Fibroblast of gingiva (primary cell): ENCODE results near the gene FOXF2.
"Not testable (repeated sequence)": the region's sequence is repeated elsewhere in the genome, so short reads cannot be mapped to it uniquely, and the experiment has no call there.

ENCODE experiments used
- DNase-seq: peaks from one replicate; pipeline ENCODE4 v3.0.0-alpha.2; 2011; ENCODE audit warnings: low read depth

FOXF2 gene

DNA sequence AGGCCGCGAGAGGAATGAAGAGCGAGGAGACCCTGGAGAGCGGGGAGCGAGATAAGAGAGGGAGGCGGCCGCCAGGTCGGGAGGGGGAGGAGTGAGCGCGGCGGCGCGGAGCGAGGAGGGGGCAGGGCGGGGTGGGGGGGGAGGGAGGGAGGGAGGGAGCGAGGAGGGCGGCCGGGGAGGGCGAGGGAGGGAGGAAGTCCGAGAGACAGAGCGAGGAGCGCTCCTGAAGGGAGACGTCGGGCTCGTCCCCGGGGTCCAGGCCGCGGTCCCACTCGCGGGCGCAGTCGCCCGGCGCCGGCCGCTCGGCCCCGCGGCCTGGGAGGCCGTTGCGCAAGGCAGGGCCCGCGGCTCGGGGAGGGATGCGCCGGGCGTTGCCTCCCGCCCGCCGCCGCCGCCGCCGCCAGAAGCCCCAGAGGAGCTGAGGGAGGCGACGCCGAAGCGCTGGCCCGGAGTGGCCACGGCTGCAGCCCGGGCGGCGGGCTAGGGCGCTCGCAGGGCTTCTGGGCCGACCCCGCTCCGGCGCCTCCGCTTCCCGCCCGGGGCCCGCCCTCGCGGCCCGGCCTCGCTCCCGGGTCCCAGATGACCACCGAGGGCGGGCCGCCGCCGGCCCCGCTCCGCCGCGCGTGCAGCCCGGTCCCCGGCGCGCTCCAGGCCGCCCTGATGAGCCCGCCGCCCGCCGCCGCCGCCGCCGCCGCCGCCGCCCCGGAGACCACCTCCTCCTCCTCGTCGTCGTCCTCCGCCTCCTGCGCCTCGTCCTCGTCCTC, at the start of gene FOXF2:
Gene FOXF2, plus strand, starts transcription at position 208 of the 764 bp plus-strand sequence. Its CDS starts 372 bp downstream, at position 580.
- peak; percentile 87 for DNase-seq

DNA sequence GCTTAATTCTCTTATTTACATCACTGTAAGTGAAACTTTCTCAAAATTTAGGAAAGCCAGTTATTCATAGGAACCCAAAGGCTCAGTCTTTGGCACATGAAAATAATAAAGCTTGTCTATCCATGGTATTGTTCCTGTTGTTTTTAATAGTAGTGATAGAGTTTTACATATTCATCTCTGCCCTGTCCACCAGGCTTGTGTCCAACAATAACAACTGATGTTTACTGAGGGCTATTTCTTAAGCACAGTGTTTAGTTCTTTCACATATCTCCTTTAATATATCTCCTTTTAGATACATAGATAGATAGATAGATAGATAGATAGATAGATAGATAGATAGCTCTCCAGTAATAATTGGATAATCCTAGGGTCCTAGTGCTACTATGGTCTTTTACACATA, 43.3 kb upstream of the FOXF2 start:
- peak; percentile 67 for DNase-seq

GRCh38 chr6:1346558-1347091, 42.8 kb upstream of the FOXF2 start:
- DNase-seq = no peak

DNA sequence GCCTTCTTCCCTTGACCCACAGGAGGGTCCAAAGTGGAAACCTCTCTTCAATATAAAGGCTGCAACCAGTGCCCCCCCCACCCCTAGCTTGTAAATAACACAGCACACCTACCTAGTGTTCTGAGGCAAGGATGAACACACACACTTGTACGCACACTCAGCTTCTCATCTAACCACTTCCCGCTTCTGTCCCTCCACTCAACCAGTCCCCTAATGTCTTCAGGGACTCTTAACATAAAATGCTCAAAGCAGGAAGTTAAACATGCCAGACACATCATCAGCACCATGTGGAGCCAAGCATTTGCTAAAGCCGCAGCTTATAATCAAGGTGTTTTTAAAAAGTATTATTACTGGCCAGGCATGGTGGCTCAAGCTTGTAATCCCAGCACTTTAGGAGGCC, 42.2 kb upstream of the FOXF2 start:
- DNase-seq = no peak

GRCh38 chr6:1348675-1349074, 40.7 kb upstream of the FOXF2 start:
- peak; percentile 80 for DNase-seq

DNA sequence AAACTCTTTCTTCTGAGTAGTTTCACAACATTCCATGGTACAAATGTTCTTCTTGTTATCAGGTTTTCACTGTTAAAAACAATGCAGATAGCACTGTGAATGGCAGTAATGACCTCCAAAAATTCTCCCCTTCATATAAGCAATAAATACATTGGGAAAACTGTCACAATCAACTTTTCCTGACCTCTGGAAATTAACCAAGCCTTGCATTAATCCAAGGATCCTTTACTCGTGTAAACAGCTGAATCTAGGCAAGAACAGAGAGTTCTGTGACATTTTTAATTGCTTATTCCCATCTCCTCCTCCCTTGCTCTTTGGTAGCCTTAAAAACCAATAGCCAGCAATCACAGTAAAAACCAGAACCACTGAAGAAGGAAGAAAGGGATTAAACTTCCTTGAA, 39.7 kb upstream of the FOXF2 start:
- DNase-seq = no peak

DNA sequence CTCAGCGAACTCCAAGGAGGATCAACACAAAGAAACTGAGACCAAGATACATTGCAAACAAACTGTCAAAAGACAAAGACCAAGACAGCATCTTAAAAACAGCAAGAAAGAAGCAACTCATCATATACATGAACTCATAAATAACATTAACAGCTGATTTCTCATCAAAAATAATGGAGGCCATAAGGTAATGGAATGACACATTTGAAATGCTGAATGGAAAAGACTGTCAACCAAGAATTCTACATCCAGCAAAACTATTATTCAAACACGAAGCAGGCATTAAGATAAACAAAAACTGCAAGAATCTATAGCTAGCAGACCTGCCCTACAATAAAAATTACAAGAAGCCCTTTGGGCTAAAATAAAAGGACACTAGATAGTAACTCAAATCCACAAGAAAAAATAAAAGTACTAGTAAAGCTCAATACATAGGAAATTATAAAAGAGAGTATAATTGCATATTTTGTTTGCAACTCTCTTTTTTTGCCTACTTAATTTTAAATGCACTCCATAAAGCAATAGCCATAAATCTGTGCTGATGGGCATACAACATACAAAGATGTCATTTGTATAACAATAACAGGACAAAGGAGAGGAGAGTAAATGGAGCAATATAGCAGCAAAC, 37.9 kb upstream of the FOXF2 start:
- DNase-seq = no peak

DNA sequence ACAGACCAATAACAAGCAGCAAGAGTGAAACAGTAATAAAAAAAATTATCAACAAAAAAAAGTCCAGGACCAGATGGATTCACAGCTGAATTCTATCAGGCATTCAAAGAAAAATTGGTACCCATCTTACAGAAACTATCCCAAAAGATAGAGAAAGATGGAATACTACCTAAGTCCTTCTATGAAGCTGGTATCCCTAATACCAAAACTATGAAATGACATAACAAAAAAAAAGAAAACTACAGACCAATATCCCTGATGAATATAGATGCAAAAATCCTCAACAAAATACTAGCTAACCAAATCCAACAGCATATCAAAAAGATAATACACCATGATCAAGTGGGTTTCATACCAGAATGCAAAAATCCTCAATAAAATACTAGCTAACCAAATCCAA, 34.3 kb upstream of the FOXF2 start:
- DNase-seq = not testable (repeated sequence)

DNA sequence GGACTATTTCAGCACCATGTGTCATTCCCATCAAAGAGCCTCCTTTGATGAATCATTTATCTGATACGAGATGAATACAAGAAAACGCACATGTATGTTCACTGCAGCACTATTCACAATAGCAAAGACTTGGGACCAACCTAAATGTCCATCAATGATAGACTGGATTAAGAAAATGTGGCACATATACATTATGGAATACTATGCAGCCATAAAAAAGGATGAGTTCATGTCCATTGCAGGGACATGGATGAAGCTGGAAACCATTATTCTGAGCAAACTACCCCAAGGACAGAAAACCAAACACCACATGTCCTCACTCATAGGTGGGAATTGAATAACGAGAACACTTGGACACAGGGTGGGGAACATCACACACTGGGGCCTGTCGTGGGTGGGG, 27.7 kb upstream of the FOXF2 start:
- not testable (repeated sequence) for DNase-seq

GRCh38 chr6:1362643-1363042, 26.7 kb upstream of the FOXF2 start:
- no peak for DNase-seq

- DNase-seq = peak; percentile 52
These were observed 26.1 kb upstream of the FOXF2 start for GRCh38 chr6:1363298-1363697.

DNA sequence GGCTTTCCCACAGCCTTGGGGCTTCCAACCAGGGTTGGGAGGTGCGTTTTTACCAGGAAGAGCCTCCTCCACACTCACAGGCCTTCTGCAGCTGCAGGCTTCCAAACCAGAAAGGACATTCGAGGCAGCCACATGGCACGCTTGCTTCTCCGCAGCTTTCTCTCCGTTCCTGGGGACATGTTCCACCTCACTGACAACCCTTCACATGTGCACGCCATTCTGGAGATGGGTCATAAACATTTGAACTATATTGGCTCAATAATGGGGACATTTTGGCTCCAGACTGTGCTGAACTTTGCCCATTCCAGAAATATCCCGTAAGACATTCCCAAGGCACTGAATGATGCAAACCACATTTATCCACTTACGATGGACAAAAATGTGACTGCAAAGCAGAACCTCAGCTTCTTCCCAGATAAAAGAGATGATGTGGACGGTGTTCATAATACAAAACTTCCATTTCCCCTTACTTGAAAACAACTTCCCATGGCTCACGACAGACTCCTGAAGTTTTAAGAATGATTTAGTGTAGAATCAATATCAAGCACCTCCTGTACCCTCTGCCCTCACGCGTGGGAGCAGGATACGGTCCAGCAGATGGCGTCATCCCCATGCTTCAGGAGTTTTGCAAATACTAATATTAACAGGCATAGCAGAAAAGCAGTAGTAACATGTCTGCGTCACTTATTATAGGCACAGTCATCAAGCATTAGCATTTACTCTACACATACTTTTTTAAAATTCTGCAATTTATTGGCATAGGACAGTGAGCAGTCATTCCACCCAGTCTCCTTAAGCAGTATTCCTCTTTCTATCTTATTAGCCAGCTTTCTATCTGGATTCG, 25.4 kb upstream of the FOXF2 start:
- DNase-seq = peak; percentile 92

GRCh38 chr6:1364791-1365190, 24.6 kb upstream of the FOXF2 start:
- peak; percentile 62 for DNase-seq

DNA sequence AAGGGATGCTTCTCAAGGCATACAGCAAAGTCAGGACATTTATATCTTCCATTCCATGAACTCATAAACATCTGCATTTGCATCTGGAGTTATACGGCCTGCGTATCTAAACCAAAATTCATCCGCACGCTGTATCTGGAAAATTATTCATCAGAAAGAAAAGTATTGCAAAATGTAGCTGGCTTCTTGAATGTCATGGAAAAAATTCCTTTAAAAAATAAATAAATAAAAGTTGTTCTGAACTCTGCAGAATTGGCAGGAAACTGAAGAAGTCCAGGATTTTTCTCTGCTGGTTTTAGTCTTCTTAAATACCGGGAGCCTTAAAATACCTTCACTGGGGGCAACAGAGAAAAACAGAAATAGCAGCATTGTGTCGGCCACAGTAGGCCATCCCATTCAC, 23.7 kb upstream of the FOXF2 start:
- peak; percentile 85 for DNase-seq

DNA sequence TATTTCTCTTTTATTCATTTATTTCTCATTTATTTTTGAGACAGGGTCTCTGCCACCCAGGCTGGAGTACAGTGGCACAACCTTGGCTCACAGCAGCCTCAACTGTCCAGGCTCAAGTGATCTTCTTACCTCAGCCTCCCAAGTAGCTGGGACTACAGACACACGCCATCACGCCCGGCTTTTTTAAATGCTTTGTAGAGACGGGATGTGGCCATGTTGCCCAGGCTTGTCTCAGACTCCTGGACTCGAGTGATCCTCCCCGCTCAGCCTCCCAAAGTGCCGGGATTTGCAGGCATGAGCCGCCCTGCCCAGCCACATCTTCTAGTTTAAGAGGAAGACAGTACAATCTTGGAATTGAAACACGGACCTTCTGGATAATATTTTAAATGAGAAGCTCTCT, 21.6 kb upstream of the FOXF2 start:
- no peak for DNase-seq

- DNase-seq = no peak
These were observed 20.4 kb upstream of the FOXF2 start for GRCh38 chr6:1368940-1369339.

GRCh38 chr6:1369695-1370094, 19.7 kb upstream of the FOXF2 start:
- DNase-seq = not testable (repeated sequence)

- no peak for DNase-seq
These were observed 17.4 kb upstream of the FOXF2 start for GRCh38 chr6:1371933-1372332.

GRCh38 chr6:1372690-1373089, 16.7 kb upstream of the FOXF2 start:
- DNase-seq = peak; percentile 50

DNA sequence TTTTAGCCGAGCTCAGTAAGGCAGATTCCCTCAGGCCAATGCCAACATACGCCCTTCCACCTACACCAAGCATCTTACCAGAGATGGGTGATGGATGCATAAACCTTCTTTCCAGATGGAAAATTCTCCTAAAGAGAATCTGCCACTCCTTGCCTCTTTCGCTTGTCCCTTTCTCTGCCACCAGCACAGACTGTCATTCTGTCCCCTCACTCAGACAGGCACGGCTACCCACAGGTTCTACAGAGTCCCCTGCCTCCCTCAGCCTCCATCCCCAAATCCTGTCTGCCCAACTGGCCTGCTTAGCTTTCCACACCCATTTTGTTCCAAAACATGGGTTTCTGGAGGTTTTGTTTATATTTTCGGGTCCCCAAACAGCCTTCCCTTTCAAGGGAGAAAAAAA, 12.7 kb upstream of the FOXF2 start:
- DNase-seq = no peak

- DNase-seq = no peak
These were observed 11.8 kb upstream of the FOXF2 start for GRCh38 chr6:1377526-1377925.
